Measurements from ENCODE around the gene PCSK6. TPM values are rescaled to one million over a fixed set of nuclear protein-coding genes. Genes with fewer than 3 reads are reported as not detected.

The PCSK6 gene
- total and polyA plus RNA-seq, 2 of the 8 experiments (the other 6 are each of a cell fraction or from before 2014, with no cell fraction given): 1.9 to 4.0 TPM

DNA sequence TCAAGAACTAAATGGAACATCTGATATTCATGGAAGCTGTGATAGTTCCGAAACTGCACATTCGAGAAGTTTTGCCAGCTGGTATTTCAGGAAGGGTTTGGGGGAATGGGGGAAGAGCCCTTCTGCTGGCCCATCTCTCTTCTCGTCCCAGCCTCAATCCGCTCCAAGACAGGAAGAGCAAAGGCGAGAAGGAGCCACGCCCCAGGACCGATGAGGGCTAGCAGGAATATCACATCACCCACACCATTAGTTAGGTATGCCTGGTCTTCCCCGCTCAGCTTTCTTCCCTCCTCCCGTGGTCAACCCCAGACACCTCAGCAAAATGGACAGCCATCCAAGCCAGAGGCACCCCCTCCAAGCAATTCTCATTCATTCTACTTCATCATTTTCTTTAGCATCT lies 14.9 kb upstream of the PCSK6 start:
- Histone ChIP-seq H3K9ac (replicated peaks in 1 of 4; ENCODE audit: extremely low read depth in 1 of 4, low read depth in 3 of 4, low read length in 3 of 4) (no peak overlapping the region), H2BK5ac (ENCODE audit: low read depth, low read length) (no peak overlapping the region), H3K18ac (ENCODE audit: extremely low read depth, low read length) (no peak overlapping the region), H3K23me2 (ENCODE audit: low read depth, low read length) (no peaks in the 10 kb centered on the region), H3K36me3 (ENCODE audit: control insufficient read depth in 2 of 4, insufficient read depth in 4 of 4, low read length in 3 of 4) (no peaks in the 10 kb centered on the region), H3K27me3 (replicated peaks in 1 of 4; ENCODE audit: control insufficient read depth in 3 of 4, extremely low read depth in 1 of 4, insufficient read depth in 3 of 4, low read length in 3 of 4) (no peaks in the 10 kb centered on the region), H2BK20ac (ENCODE audit: low read length) (no peak overlapping the region), H4K91ac (replicated peaks; ENCODE audit: insufficient read length, low read length) (no peak overlapping the region), H3K79me1 (ENCODE audit: low read depth, low read length) (no peaks in the 10 kb centered on the region), H3K4ac (replicated peaks; ENCODE audit: insufficient read length, low read depth, low read length) (no peak overlapping the region), H2BK120ac (replicated peaks; ENCODE audit: low read depth, low read length) (no peak overlapping the region), H3K56ac (replicated peaks; ENCODE audit: insufficient read length, low read depth, low read length) (no peak overlapping the region), H3K9me3 (ENCODE audit: insufficient read depth in 2 of 2, low read depth in 1 of 2, low read length in 1 of 2) (no peaks in the 10 kb centered on the region), H3K4me3 (ENCODE audit: extremely low read depth in 1 of 4, insufficient read depth in 2 of 4, low read depth in 3 of 4, low read length in 4 of 4) (no peak overlapping the region), H3K79me2 (ENCODE audit: control insufficient read depth in 1 of 2, insufficient read depth in 2 of 2, low read length in 2 of 2) (no peaks in the 10 kb centered on the region), H4K20me1 (replicated peaks in 1 of 2; ENCODE audit: control insufficient read depth in 1 of 2, insufficient read depth in 2 of 2, low read length in 2 of 2) (no peaks in the 10 kb centered on the region), H2BK12ac (ENCODE audit: low read depth, low read length) (no peak overlapping the region), H3K23ac (ENCODE audit: insufficient read length) (no peak overlapping the region), H3K4me1 (replicated peaks in 1 of 4; ENCODE audit: control insufficient read depth in 3 of 4, insufficient read depth in 4 of 4, low read length in 3 of 4) (peaks cover 0 to 5% (median under 1%) of the 10 kb centered on the region in 4 experiments; a peak in 2 of 7 replicates), H2AK5ac (ENCODE audit: low read depth, low read length) (no peak overlapping the region), H4K5ac (ENCODE audit: insufficient read length, low read depth, low read length) (no peak overlapping the region), H3K14ac (ENCODE audit: insufficient read length) (no peak overlapping the region), H3K4me2 (ENCODE audit: insufficient read depth in 1 of 2, low read depth in 2 of 2, low read length in 2 of 2) (no peak overlapping the region), H2BK15ac (ENCODE audit: low read length) (no peak overlapping the region), H2AFZ (ENCODE audit: low read length) (no peak overlapping the region), H4K8ac (ENCODE audit: extremely low read depth, insufficient read depth, low read length) (no peak overlapping the region), H3K27ac (ENCODE audit: low read depth, low read length) (no peak overlapping the region)
- DNase-seq (ENCODE audit: low read depth in 1 of 2, low spot score in 2 of 2) (no peak), FAIRE-seq (no peak)
- TF ChIP-seq RBBP5 (IDR thresholded peaks at IDR 0.05; ENCODE audit: borderline replicate concordance, low read depth, low read length): no peak
- no peak for TF ChIP-seq SAP30 (IDR thresholded peaks at IDR 0.05; ENCODE audit: insufficient read depth, insufficient replicate concordance, low read length)
- no peak for TF ChIP-seq JUND (IDR thresholded peaks at IDR 0.05; ENCODE audit: low read length)
- TF ChIP-seq POLR2AphosphoS5 (IDR thresholded peaks at IDR 0.05; ENCODE audit: low read depth, low read length): no peak
- no peak for TF ChIP-seq ASH2L (IDR thresholded peaks at IDR 0.05; ENCODE audit: low read length)
- TF ChIP-seq BCL11A (IDR thresholded peaks at IDR 0.05; ENCODE audit: low read depth in 2 of 2, low read length in 2 of 2): no peak
- WGBS, 2 experiments (ENCODE audit: extremely low coverage in 1 of 2, insufficient coverage in 1 of 2, insufficient read length in 1 of 2, insufficient replicate concordance in 2 of 2, low coverage in 1 of 2, low lambda C conversion rate in 2 of 2, missing lambda C conversion rate in 1 of 2): 87% methylated on average over 9 of the region's 9 CpGs; no CpG with 5 or more reads in 1 of the 2 experiments
- ChIA-PET CTCF (ENCODE audit: partially characterized antibody) (interaction anchor here (0.6 to 3.9 kb wide), 5 partner anchors 16 to 137 kb away, joined by 3 to 21 read pairs (median 3); no protein-coding TSS in a partner anchor), POLR2A (ENCODE audit: partially characterized antibody) (interaction anchor here (0.6 kb wide), 1 partner anchor 59 kb away, joined by 3 read pairs; no protein-coding TSS in a partner anchor)

All from H1 (cell line).